GM19023 (cell line): ENCODE data around the gene ARMH3.

Experiments used
- ATAC-seq: cut with Tn5 transposase; IDR thresholded peaks from one replicate; pipeline ENCODE4 v1.9.1; 2021; ENCODE audit warnings: mild to moderate bottlenecking, moderate library complexity; ENCODE audit not compliant: unreplicated experiment

Gene ARMH3, protein sequence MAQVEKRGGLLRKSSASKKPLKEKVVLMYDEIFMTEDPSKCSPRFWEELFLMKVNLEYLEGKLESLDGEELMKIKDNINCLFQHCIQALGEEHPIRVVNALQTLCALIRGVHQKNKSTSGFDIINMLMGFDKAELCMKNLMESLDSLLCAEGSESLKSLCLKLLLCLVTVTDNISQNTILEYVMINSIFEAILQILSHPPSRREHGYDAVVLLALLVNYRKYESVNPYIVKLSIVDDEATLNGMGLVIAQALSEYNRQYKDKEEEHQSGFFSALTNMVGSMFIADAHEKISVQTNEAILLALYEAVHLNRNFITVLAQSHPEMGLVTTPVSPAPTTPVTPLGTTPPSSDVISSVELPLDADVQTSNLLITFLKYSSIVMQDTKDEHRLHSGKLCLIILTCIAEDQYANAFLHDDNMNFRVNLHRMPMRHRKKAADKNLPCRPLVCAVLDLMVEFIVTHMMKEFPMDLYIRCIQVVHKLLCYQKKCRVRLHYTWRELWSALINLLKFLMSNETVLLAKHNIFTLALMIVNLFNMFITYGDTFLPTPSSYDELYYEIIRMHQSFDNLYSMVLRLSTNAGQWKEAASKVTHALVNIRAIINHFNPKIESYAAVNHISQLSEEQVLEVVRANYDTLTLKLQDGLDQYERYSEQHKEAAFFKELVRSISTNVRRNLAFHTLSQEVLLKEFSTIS

DNA sequence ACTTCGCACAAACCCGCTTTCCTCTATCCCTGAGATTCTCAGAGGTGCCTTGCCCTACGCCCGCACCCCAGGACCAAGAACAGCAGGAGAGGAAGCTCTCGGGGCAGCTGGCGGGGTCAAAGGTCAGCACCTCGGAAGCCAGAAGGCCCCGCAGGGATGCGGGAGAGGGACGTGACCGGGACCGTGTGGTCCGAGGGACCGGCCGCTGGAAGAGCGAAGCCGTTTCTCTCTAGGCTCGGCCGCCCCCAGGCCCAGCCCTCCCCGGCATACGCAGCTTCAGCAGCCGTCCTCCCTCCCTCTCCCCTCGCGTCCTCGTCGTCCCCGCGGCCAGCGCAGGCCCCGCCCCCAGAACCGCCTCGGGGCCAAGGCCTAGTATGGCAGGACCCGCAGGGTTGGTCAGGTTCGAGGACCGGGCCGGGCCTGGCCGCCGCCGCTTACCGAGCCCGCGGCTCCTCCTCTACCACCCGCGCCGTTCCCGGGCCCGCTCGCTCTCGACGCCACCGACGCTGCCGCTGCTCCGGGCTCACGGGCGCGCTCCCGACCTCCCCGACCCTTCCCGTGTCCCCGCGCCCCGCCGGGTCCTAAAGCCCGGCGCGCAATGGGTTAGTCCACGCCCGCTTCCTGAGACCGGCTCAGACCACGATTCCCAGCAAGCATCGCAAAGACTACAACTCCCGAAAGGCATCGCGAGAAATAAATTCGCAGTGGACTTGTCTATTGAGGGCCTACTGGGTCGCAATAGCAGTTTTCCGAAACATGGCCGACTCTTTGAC lies at the start of gene ARMH3:
ARMH3 (minus strand) TSS at position 527 of the 773 bp plus-strand sequence. CDS start 16,059 bp downstream, outside the sequence.
- peak; percentile 92 for ATAC-seq

GRCh38 chr10:102102421-102102820 lies 46.4 kb upstream of the ARMH3 start:
- no peak for ATAC-seq

DNA sequence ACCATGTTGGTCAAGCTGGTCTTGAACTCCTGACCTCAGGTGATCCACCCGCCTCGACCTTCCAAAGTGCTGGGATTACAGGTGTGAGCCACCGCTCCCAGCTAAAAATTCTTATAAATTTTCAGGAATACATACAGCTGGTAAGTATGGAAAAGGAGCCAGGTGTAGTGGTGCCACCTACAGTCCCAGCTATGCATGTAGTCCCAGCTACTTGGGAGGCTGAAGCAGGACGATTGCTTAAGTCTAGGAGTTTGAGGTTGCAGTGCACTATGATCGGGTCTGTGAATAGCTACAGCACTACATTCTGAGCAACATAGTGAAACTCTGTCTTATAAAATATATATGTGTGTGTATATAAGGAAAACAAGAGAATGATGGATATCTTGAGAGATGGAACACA lies 45.2 kb upstream of the ARMH3 start:
- no peak for ATAC-seq

DNA sequence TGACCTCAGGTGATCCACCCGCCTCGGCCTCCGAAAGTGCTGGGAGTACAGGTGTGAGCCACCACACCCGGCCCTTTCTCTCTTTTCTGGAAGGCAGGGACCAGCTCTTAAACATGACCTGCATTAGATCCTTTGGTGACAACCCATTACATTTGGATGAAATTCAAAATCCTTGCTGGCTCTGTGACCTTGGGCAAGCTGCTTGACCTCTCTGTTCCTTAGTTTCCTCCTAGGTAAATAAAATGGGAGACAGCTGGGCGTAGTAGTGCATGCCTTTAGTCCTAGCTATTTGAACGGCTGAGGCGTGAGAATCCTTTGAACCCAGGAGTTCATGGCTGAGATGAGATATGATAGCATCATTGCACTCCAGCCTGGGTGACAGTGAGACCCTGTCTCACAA lies 40.5 kb upstream of the ARMH3 start:
- ATAC-seq, result no peak

DNA sequence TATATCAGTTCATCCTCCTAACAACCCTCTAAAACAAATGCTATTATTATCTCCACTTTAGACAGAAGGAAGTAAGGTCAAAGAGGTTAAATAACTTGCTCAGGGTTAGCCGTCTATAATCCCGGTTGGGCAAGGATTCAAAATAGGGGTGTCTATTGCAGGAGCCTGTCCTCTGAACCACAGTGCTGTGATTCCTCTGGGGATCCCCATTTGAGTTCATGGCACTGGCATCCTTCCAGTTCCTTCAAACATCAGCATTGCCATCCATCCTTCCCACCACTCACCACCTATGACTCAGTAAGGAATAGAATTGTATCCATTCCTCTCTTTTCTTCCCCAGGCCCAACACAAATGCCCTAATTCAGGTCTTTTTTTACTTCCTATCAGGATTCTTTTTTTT lies 34.8 kb upstream of the ARMH3 start:
- ATAC-seq, result no peak

GRCh38 chr10:102086196-102086595 lies 30.2 kb upstream of the ARMH3 start:
- ATAC-seq, result no peak

DNA sequence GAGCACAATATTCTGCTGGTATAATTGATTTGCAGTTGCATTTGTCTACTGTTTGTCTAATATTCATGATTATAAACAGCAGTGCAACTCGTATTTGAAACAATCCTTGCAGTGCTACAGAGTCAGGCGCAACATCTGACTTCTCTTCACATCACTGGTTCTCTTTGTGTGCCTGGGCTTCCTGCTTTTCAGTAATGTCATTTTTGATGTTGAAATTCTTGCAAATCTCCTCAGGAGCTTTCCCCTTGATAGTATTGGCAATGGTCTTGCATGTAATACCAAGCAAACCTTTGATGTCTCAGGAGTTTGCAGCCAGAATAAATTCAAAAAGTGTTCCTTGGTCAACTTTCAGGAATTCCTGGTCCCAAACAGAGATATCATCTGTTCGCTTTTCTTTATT lies 29.4 kb upstream of the ARMH3 start:
- no peak for ATAC-seq

DNA sequence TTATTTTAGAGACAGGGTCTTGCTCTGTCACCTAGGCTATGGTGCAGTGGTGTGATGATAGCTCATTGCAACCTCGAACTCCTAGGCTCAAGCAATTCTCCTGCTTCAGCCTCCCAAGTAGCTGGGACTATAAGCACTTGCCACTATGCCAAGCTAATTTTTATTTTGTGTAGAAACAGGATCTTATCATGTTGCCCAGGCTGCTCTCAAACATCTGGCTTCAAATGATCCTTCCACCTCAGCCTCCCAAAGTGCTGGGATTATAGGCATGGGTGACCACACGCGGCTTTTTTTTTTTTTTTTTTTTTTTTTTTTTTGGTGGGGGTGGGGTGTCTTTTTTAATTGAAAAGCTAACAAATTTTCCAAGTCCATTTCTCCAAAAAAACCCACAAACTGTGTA lies 27.6 kb upstream of the ARMH3 start:
- no peak for ATAC-seq

DNA sequence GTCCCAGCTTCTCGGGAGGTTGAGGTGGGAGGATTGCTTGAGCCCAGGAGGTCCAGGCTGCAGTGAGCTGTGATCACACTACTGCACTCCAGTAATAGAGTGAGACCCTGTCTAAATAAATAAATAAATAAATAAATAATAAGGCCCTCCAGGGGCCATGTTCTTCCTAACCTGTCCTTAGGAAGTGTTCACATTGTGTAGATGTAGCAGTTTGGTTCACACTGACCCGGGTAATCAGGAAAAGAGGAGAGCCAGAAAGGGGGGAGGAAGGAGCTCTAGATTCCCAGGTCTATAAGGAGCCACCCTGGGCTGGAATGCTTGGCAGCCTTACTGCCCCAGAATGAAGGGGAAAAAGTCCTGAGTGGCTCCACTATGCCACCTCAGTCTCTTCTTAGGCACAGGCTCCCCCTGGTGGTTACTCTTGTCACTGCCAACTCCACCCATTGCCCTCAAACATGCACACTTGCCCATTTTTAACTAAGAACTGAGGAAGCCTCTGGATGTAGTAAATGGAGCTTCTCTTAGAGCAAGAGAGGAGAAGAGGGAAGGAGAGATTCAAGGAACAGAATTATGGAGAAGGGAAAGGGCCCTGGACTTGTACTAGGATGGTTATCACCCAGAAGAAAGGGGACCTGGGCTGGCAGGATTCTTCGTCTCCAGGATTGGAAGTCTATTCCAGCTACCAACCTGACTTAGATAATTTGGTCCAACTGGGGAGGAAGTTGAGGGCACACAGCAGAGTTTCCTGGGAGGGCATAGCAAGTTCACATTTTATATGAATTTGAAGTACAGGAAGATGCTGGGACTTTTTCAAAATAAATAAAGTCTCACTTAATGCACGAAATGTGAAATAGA lies 16.9 kb upstream of the ARMH3 start:
- ATAC-seq, result no peak

DNA sequence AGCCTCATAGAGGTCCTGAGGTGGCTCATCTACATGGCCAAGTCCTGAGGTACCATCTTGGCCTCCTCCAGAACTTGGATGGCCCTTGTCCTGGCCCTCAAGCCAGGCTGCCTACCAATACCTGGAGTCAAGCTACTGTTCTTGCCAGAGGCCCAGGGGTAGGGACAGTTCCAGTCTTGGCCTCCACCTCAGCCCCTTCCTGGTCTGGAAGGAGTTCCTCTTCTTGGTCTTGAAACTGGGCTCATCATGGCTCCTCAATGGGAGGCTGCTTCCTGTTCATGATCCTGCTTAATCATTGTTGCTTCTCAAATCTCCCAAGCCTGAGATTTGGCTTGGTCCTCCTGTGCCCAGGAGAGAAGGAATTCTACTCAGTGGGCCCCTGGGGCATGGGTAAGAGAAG lies 13.1 kb upstream of the ARMH3 start:
- no peak for ATAC-seq

DNA sequence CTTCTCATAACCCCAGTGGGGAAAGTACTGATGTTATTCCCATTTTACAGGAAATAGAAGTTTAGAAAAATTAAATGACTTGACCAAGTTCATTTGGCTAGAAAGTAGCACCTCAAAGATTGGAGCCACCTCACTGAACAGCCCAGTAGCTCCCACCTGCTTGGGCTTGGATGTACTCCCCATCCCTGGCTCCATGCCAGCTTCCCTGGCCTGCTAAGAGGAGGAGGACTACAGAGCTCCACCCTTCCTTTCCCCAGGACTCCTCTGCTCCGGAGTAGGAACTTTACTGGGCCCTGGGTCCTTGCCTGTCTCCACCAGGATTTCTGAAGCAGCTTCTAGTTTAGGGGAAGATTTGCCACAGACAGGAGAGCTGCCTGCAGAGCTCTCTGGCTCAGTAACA lies 12.2 kb upstream of the ARMH3 start:
- no peak for ATAC-seq

DNA sequence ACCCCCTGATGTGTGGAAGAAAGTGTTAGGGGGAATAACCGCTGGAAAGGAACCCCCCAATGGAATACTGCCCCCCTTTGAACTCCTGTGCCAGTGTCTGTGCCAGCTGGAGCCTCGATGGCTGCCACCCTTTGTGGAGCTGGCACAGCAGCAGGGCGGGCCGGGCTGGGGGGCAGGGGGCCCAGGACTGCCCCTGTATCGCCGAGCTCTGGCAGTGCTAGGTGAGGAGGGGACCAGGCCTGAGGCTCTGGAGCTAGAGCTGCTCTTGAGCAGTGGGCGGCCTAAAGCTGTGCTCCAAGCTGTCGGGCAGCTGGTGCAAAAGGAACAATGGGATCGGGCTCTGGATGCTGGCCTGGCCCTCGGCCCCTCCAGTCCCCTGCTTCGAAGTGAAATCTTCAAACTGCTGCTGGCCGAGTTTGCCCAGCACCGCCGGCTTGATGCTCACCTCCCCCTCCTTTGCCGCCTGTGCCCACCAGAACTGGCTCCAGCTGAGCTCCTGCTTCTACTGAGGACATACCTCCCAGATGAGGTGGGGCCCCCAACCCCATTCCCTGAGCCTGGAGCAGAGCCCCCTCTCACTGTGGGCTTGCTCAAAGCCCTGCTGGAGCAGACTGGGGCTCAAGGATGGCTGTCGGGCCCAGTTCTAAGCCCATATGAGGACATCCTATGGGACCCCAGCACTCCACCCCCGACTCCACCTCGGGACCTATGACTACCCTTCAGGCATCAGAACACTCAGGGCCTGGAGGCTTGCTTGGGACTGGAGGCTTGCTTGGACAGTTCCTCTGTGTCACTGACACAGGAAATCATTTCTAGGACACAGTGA lies 11.3 kb upstream of the ARMH3 start:
- ATAC-seq, result no peak

- ATAC-seq, result no peak
These were observed 10.6 kb upstream of the ARMH3 start for GRCh38 chr10:102066399-102067088.

- peak; percentile 28 for ATAC-seq
These were observed 9.8 kb upstream of the ARMH3 start for GRCh38 chr10:102065561-102066398.

- ATAC-seq, result peak; percentile 94
These were observed 9.0 kb upstream of the ARMH3 start, which contains the start of gene HPS6 for GRCh38 chr10:102064868-102065560. TSS of gene HPS6 (plus strand) at chr10:102065349. CDS start at chr10:102065475, 126 bp downstream.

DNA sequence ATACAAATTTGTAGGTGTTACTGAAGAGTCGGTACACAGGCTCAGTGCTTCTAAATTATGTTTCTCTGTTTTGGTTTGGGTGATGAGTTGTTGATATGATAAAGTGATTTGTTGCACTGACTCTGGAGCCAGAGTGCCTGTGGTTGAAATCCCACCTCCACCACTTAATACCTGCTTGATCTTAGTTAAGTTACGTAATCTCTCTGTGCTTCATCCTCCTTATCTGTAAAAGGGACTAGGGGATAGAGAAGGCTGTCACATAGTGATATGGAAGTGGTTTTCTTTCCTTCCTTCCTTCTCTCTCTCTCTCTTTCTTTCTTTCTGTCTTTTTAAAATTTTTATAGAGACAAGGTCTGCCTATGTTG lies 8.5 kb upstream of the ARMH3 start:
- no peak for ATAC-seq

DNA sequence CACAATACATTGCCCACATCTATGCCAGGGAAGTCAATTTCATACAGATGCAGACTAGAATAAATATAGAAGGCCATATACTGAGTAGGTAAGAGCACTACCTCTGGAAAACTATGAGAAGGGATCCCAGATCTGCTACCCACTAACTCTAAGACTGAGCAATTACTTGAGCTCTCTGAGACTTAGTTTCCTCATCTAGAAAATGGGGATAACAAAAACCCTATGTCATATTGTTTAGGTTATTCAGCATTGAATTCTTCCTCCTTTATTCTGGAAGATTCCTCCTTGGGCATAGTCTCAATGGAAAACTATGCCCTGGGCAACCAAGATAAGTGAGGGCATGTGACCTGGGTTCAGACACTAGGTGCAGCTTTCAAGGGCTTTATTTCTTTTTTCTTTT lies 4.0 kb upstream of the ARMH3 start:
- no peak for ATAC-seq
